Left forelimb (tissue), 1 donor: ENCODE measurements around the gene GBGT1.
A peak's percentile ranks its signal among the peaks of the same experiment; 100 is the strongest.

Source experiments
- DNase-seq: peaks from one replicate; pipeline ENCODE4 v3.0.0-alpha.2; 2018; ENCODE audit warnings: low spot score

The GBGT1 gene

DNA sequence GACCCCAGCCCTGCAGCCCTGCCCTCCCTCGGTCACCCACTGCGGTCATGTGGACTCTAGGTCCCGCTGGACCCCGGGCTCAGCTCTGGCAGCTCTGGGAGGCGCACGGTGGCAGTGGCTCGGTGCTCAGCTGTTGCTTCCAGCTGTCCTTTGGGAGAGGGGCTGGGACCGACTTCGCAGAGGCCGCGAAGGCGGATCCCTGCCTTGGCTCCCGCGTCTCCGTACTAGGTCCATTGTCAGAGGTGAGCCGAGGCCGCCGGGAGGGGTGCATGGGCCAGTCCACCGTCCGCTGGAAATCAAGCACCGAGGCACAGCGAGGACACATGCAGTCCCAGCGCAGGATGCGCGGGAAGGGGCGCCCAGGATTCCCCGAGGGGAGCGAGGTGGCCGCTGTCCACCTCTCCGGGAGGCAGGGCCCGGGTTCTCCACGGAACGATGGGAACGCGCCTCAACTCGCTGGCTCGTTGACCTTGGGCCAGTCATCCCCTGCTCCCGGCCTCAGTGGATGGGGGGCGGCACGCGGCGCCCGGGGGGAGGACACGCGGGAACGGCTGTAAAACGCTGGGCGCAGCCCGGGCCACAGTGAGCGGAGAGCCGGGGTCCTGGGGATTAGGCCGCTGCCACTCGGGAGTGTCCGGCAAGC is 732 bp downstream of the GBGT1 start:
- no peak for DNase-seq

- no peak for DNase-seq
Measured at GRCh38 chr9:133161547-133161950, 2.2 kb downstream of the GBGT1 start.

GRCh38 chr9:133160742-133161546 is 2.8 kb downstream of the GBGT1 start:
- no peak for DNase-seq

- no peak for DNase-seq
Measured at GRCh38 chr9:133158695-133159094, 5.0 kb downstream of the GBGT1 start.

- no peak for DNase-seq
Measured at GRCh38 chr9:133155156-133155555, 8.6 kb downstream of the GBGT1 start.

DNA sequence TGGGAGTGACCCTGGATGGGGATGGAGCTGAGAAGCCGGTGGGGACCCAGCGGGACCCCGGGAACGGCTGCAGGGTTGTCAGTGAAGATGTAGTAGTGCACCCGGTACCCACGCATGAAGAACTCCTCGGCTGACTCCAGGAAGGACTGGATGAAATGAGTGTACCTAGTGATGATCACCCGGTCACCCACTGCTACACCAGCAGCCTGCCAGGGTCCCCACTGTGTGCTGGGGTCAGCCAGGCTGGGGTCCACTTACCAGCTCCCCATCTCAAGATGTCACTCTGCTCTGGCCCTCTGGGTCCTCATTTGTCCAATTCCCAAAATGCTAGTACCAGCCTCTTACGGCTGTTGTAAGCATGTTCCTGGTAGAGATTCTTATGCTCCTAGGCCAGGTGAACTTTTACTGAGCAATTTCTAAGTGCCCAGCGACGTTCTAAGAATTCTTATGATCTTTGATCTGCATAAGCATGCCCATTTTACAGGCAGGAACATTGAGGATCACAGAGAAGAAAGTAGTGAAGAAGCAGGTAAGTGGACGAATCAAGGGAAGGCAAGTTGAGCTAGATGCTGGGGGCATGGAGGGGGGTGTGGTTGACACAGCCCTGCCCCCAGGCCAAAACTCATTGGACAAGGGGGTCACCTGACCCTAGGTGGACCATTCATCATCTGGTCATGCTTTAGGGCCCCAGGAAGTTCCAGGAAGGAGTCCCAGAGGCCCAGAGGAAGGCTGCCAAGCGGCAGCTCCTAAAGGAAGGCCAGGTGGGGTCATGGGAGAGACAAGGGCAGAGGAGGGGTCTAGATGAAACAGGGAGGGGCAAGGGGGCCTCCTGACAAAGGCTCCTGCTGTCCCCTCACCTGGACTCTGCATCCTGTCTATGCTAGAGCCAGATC is 9.4 kb downstream of the GBGT1 start:
- no peak for DNase-seq

DNA sequence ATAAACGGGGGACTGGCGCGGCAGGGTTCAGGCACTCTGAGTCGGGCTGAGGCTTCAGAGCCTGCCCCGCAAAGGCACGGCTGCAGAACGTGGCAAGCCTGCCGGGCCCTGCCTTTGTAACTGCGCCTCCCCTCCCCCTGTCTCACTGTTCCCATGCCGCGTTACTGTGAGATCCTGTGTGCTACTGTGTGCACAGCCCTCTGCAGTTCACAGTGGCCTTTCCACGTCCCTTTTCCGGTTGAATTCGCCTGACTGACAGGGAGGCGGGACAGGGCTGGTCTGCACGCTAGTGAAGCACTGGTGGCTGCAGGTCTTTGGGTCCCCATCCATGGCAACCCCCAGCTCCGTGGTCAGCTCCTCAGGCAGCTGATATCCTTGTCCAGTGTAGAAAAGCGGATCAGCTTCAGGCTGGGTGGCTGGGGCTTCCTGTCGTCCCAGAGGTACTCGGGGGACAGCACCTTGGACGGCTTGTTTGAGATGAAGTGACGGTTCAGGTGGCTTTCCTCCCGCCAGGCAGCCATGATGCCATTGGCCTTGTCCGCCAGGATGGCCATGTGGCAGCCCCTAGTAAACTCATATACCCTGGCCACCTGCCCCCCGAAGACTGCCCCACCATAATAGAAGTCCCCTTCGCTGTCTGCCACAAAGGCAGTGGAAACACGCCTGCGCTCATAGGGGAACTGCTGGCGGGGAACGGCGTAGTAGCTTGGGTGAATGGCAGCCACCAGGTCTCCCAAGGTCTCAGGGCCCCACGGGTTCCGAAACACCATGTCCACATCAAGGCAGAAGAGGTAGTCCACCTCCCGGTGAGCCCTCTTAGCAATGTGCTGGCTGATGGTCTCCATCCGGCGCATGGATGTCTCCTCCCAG is 10.3 kb downstream of the GBGT1 start:
- no peak for DNase-seq

- no peak for DNase-seq
Measured at GRCh38 chr9:133151601-133152525, 11.9 kb downstream of the GBGT1 start.

GRCh38 chr9:133151041-133151440 is 12.7 kb downstream of the GBGT1 start:
- DNase-seq = no peak

GRCh38 chr9:133149130-133150015 is 14.3 kb downstream of the GBGT1 start:
- DNase-seq = peak; percentile 89

DNA sequence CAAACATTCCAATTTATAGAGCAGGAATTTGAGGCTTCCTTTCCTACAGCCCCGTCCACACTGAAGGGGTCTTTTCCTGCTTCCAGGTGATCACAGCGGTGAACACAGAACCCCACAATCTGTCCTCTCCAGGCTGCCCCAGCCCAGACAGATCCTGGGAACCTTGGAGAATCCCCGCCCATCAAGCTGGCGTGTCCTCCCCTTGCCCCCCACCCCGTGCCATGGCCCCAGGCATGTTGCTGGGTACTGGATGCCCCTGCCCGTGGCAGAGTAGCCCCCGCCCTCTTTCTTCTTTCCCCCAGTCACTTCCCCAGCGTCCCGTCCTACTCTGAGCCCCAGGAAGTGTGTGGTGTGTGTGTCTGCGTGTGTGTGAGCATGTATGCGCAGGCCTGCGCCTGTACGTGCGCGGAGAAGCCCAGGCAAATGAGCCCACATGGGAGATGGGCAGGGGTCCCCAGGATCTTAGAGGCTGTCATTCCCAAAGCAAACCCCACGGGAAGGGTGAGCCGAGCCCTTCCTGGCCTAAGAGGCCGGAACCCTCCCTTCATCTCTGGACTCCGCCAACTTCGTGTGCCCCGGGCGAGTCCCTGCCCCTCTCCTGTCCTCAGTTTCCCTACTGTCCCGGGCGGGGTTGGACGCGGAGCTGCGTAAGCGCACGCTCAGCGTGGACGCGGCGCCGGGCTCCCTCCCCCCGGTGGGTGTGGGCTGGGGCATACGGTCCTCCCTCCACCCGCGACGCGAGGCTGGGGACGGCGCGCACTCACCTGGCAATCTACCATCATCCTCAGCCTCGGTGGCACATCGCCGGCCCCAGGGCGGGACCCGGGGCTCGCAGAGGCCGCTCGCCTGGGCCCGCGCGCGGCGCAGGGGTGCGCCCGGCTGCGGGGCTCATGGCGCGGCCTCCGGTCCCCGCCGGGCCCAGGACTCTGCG is 15.2 kb downstream of the GBGT1 start:
- DNase-seq = no peak

DNA sequence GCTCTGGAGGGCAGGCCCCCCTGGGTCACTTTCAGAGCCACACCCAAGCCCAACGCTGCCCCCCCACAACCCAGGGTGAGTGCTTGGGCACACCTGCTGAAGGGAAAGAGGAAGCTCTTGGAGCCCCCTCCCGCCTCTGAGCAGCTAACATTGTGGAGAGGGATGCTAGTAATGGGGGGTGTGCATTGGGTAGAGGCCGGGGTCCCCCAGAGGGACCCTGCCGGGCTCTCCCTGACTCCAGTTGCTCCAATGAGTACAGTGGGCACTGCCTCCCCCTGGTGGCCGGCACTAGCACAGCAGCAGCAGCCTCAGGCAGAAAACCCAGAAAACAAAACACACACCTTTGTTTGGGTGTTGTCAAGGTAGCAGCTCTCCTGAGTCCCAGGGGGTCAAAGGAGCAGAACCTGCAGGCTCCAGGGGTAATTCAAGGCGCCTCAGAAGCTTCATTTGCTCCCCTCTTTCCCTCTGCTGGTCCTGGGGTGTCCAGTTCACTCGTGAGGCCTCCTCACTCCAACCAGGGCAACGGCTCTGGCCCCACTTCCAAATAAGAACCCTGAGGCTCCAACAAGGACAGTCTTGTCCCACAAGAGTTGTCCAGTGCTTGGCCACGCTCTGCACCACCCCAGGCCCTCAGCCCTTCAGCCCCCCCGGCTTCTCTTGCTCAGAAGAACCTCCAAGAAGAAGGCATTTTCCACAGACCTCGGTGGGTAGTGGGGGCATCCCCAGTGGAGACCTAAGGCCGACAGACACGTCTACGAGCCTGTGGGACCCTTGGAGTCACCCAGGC is 16.1 kb downstream of the GBGT1 start:
- DNase-seq = peak; percentile 84

DNA sequence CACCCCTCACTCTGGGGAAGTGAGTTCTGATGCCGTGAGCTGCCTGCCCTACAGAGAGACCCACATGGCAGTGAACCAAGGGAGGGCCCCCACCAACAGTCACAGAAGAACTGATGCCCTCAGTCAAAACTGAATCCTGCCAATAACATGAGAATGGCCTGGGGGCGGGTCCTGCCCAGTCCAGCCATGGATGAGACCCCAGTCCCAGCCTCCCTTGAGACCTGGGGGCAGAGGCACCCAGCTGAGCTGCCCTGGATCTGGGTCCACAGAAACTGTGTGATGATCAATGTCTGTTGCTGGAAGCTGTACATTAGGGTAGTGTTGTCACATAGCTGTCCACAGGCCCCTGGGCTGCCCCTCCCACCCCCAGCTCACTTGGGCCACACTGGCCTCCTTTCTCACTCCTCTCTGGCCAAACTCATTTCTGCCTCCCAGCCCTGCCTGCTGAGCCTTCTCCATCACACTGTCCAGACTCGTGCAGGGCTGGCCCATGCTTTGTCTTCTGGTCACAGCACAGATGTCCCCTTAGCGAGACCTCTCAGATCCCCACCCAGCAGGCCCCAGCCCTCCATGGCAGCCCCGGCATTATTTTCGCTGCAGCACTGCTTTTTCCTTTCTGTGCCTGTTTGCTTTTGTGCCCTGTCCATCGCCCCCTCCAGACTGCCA is 16.8 kb downstream of the GBGT1 start:
- no peak for DNase-seq

DNA sequence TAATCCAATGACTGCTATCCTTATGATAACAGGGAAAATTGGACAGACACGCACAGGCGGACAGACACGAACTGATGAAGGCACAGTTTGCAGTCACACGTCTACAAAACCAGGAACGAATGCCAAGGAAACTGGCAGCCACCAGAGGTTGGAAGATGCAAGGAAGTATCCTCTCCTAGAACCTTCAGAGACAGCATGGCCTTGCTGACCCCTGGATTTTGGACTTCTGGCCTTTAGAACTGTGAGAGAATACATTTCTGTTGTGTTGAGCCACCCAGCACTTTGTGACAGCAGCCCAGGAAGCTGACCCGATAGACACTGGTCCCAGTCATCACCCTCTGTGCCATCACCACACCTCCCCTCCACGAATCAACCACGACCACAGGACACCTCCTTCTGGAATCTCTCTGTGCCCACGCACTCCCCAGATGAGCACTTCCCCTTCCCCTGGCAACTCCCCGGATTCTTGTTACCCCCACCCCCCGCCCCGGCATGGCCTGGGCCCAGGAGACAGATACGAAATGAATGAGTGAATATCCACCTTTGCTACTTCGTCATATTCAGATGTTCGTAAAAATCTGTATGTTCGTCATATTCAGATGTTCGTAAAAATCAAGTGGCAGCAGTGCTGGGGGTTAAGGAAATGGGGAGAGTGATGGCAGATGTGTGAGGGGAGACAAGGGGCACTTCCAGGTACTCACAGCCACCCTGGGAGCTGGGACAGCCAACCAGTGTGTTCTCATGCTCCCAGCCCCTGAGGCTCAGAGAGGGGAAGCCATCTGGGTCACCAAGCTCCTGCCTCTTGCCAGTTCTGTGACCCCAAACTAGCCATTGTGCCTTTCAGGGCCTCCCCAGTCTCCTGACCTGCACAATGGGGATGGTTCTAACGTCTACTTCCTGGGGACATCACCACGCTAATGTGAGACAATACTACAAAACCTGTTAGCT is 18.5 kb downstream of the GBGT1 start:
- DNase-seq = no peak

DNA sequence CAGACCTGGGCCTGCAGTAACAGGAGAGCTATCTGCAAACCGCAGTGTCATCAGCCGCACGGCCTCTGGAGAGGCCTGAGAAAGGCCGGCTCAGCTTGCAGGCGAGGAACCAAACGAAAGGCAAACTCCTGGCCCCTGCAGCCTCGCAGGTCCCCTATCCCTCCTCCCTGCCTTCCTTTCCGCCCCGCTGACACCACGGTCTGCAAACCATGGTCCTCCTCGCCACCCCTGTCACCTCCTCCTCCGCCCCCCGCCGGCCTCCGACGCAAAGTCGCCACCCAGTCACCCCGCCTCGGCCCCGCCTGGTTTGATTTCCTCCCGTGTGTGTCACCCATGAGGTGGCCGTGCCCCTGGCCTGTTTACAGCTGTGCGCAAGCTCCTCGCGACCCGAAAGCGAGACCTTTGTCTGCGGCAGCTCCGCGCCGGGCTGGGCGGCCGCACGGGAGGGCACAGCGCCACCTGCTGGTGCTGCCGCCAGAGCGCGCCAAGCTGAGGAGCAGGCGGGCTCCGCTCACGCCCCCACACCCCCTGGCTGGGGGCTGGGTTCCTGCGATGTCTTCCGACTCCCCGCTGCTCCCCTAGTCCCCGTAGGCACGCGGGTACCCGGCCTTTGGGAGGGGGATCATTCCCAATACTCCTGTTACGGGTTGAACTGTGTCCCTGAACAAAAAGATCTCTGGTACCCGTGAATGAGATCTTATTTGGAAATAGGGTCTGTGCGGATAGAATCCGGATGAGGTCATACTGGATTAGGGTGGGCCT is 19.4 kb downstream of the GBGT1 start:
- peak; percentile 88 for DNase-seq
